IMR-90 (cell line): ENCODE data around the gene UAP1. TPM values are rescaled to one million over a fixed set of nuclear protein-coding genes. Genes with fewer than 3 reads are reported as not detected.

Source experiments
- ATAC-seq: fragments of 200-7000 bp; cut with Tn5 transposase; 2 replicates; pipeline ENCODE4 v1.9.1; 2020; ENCODE audit warnings: low read depth, mild to moderate bottlenecking, moderate library complexity
- BruUV-seq: library from RNA; stranded (reverse); fragments of 400-500 nt; replicated peaks from 2 replicates; lab custom pipeline; 2021; lab: Mats Ljungman, UMichigan
- CTCF ChIA-PET: fragments of 300-600 bp; formaldehyde crosslinking; extraction: SDS; loops from one replicate; lab custom pipeline; 2021; ENCODE audit warnings: antibody characterized with exemption; lab: Yijun Ruan, JAX
- POLR2A ChIA-PET: fragments of 300-600 bp; sonication (Branson Sonifier 250); formaldehyde crosslinking; loops from one replicate; lab custom pipeline; 2022; ENCODE audit warnings: antibody characterized with exemption; ENCODE audit not compliant: unreplicated experiment; lab: Charles Lee
- DNase-seq: peaks from one replicate; pipeline ENCODE4 v3.0.0; 2013
- H2AFZ ChIP-seq: replicated peaks from 2 replicates; pipeline ENCODE3; 2013; ENCODE audit warnings: low read length, mild to moderate bottlenecking; ENCODE audit not compliant: poor library complexity
- H2AK5ac ChIP-seq: 2 replicates; pipeline ENCODE4 v1.6.1; 2013; ENCODE audit warnings: low read depth, low read length, inconsistent platforms
- H2AK9ac ChIP-seq: replicated peaks from 2 replicates; pipeline ENCODE3; 2013; ENCODE audit warnings: mild to moderate bottlenecking, low read depth, low read length, moderate library complexity; ENCODE audit not compliant: poor library complexity
- H2BK120ac ChIP-seq: 2 replicates; pipeline ENCODE4 v1.6.1; 2013; ENCODE audit warnings: low read depth, low read length, inconsistent platforms
- H2BK15ac ChIP-seq: 3 replicates; pipeline ENCODE4 v1.6.1; 2013; ENCODE audit warnings: low read depth, low read length, inconsistent platforms
- H2BK20ac ChIP-seq: 2 replicates; pipeline ENCODE4 v1.6.1; 2013; ENCODE audit warnings: low read depth, mild to moderate bottlenecking, inconsistent platforms, low read length, moderate library complexity
- H2BK5ac ChIP-seq: 2 replicates; pipeline ENCODE4 v1.6.1; 2013; ENCODE audit warnings: mild to moderate bottlenecking, low read depth, low read length, inconsistent platforms; ENCODE audit not compliant: poor library complexity, severe bottlenecking
- H3K14ac ChIP-seq: replicated peaks from 2 replicates; pipeline ENCODE4 v1.6.1; 2013; ENCODE audit warnings: low read depth, low read length, inconsistent platforms
- H3K18ac ChIP-seq: 2 replicates; pipeline ENCODE4 v1.6.1; 2013; ENCODE audit warnings: low read depth, low read length, control low read depth
- H3K23ac ChIP-seq: 2 replicates; pipeline ENCODE4 v1.6.1; 2013; ENCODE audit warnings: low read depth, low read length, inconsistent platforms
- H3K27ac ChIP-seq: 2 replicates; pipeline ENCODE4 v1.5.1; 2013; ENCODE audit warnings: mild to moderate bottlenecking, control low read depth, low read length; ENCODE audit not compliant: insufficient read depth
- H3K27me3 ChIP-seq: 2 replicates; pipeline ENCODE4 v1.6.1; 2013; ENCODE audit warnings: low read length; ENCODE audit not compliant: control insufficient read depth, insufficient read depth
- H3K36me3 ChIP-seq: 2 replicates; pipeline ENCODE4 v1.6.1; 2013; ENCODE audit warnings: low read length, mixed read lengths; ENCODE audit not compliant: control insufficient read depth, insufficient read depth
- H3K4ac ChIP-seq: 2 replicates; pipeline ENCODE4 v1.6.1; 2013; ENCODE audit warnings: low read depth, low read length, inconsistent platforms
- H3K4me1 ChIP-seq: 2 replicates; pipeline ENCODE4 v1.6.1; 2013; ENCODE audit warnings: low read length, mixed read lengths; ENCODE audit not compliant: control insufficient read depth, insufficient read depth
- H3K4me2 ChIP-seq: 2 replicates; pipeline ENCODE4 v1.6.1; 2013; ENCODE audit warnings: low read depth, mild to moderate bottlenecking, control low read depth, low read length, moderate library complexity
- H3K4me3 ChIP-seq: 2 replicates; pipeline ENCODE4 v1.5.1; 2013; ENCODE audit warnings: low read depth, mild to moderate bottlenecking, control low read depth, low read length, moderate library complexity; ENCODE audit not compliant: insufficient read depth
- H3K56ac ChIP-seq: 2 replicates; pipeline ENCODE4 v1.6.1; 2013; ENCODE audit warnings: low read length, inconsistent platforms; ENCODE audit not compliant: insufficient read depth; ENCODE audit errors: extremely low read depth
- H3K79me1 ChIP-seq, 2 experiments: 2 replicates each; pipeline ENCODE4 v1.6.1; 2013; ENCODE audit warnings: low read length in 2 of 2, inconsistent platforms in 1 of 2, low read depth in 1 of 2
- H3K9ac ChIP-seq: 2 replicates; pipeline ENCODE4 v1.6.1; 2013; ENCODE audit warnings: low read depth, low read length, control low read depth
- H3K9me1 ChIP-seq: 2 replicates; pipeline ENCODE4 v1.6.1; 2013; ENCODE audit warnings: low read length, inconsistent platforms; ENCODE audit not compliant: insufficient read depth
- H3K9me3 ChIP-seq: 2 replicates; pipeline ENCODE4 v1.6.1; 2013; ENCODE audit warnings: low read length; ENCODE audit not compliant: control insufficient read depth, insufficient read depth
- H4K20me1 ChIP-seq: 2 replicates; pipeline ENCODE4 v1.6.1; 2013; ENCODE audit warnings: low read length, inconsistent platforms; ENCODE audit not compliant: insufficient read depth
- H4K5ac ChIP-seq: 2 replicates; pipeline ENCODE4 v1.6.1; 2013; ENCODE audit warnings: mild to moderate bottlenecking, low read depth, low read length, control low read depth
- H4K8ac ChIP-seq, 2 experiments: 2 replicates each; pipeline ENCODE4 v1.6.1; 2013; ENCODE audit warnings: low read depth in 2 of 2, low read length in 2 of 2, control low read depth in 1 of 2, inconsistent platforms in 1 of 2
- H4K91ac ChIP-seq: 2 replicates; pipeline ENCODE4 v1.6.1; 2013; ENCODE audit warnings: low read depth, low read length, inconsistent platforms; ENCODE audit not compliant: insufficient read depth
- BHLHE40 ChIP-seq: fragments of 150-350 bp; IDR thresholded peaks from 2 replicates; pipeline ENCODE4 v1.6.1; 2016; ENCODE audit warnings: mild to moderate bottlenecking, low read depth, low read length
- CEBPB ChIP-seq: IDR thresholded peaks from 2 replicates; pipeline ENCODE4 v1.6.1; 2012; ENCODE audit warnings: low read depth, low read length, improper control_type of control experiment
- CHD1 ChIP-seq: IDR thresholded peaks from 2 replicates; pipeline ENCODE4 v1.6.1; 2012; ENCODE audit warnings: low read depth, low read length, improper control_type of control experiment
- FOS ChIP-seq: fragments of 150-350 bp; IDR thresholded peaks from 2 replicates; pipeline ENCODE4 v1.6.1; 2016; ENCODE audit warnings: low read depth, low read length
- MAFK ChIP-seq: IDR thresholded peaks from 2 replicates; pipeline ENCODE4 v1.6.1; 2012; ENCODE audit warnings: low read depth, low read length, improper control_type of control experiment
- MAZ ChIP-seq: IDR thresholded peaks from 2 replicates; pipeline ENCODE4 v1.6.1; 2012; ENCODE audit warnings: low read depth, mild to moderate bottlenecking, low read length, improper control_type of control experiment, moderate library complexity, borderline replicate concordance
- MXI1 ChIP-seq: IDR thresholded peaks from 2 replicates; pipeline ENCODE4 v1.6.1; 2012; ENCODE audit warnings: low read depth, mild to moderate bottlenecking, low read length, moderate library complexity, borderline replicate concordance
- NFE2L2 ChIP-seq: fragments of 150-350 bp; IDR thresholded peaks from 2 replicates; pipeline ENCODE4 v1.6.1; 2016; ENCODE audit warnings: low read depth, mild to moderate bottlenecking, low read length
- RAD21 ChIP-seq: IDR thresholded peaks from 2 replicates; pipeline ENCODE4 v1.6.1; 2012; ENCODE audit warnings: low read length, improper control_type of control experiment
- RFX5 ChIP-seq: IDR thresholded peaks from 2 replicates; pipeline ENCODE4 v1.8.0; 2012; ENCODE audit warnings: low read depth, mild to moderate bottlenecking, low read length, moderate library complexity
- SMC3 ChIP-seq: fragments of 150-350 bp; IDR thresholded peaks from 2 replicates; pipeline ENCODE4 v1.6.1; 2016; ENCODE audit warnings: low read depth, mild to moderate bottlenecking, antibody characterized with exemption, low read length, moderate library complexity
- WGBS, 2 experiments: methylation state at CpG; one replicate each; pipeline versions ENCODE4 v1.1.5 to v1.1.7; 2013; ENCODE audit warnings: missing lambda C conversion rate in 2 of 2; ENCODE audit not compliant: insufficient read length in 1 of 2; ENCODE audit errors: extremely low coverage in 2 of 2; 5-methylcytosine and 5-hydroxymethylcytosine counted together
- dilution Hi-C: fragments of 300-500 bp; cut with HindIII; formaldehyde crosslinking; loops from one replicate; pipeline ENCODE4 v1.14.3; 2018; ENCODE audit warnings: low sequenced_read_pairs; ENCODE audit not compliant: unreplicated experiment
- in situ Hi-C: fragments of 300-500 bp; cut with MboI; formaldehyde crosslinking; loops from 3 replicates; pipeline ENCODE4 v1.14.3; 2019; ENCODE audit warnings: low sequenced_read_pairs, inconsistent platforms, mixed read lengths
- intact Hi-C: fragments of 100-400 bp; cut with micrococcal nuclease; formaldehyde crosslinking; loops from 2 replicates; pipeline ENCODE4 v1.10.0; 2022
- polyA plus RNA-seq, 3 experiments: library from polyadenylated mRNA; depleted of rRNA; stranded (reverse); fragments of >200 nt; gene quantifications; 2 replicates each; pipeline ENCODE4 v1.2.3, GENCODE V29; 2012; ENCODE audit warnings: low replicate concordance in 1 of 3
- total RNA-seq: library from RNA; depleted of rRNA; stranded (reverse); fragments of >200 nt; gene quantifications from 2 replicates; pipeline ENCODE4 v1.2.3, GENCODE V29; 2012
- TF ChIP-seq, protein P1 (sequence below): fragments of 150-350 bp; IDR thresholded peaks from 2 replicates; pipeline ENCODE4 v1.6.1; 2017; ENCODE audit warnings: mild to moderate bottlenecking, antibody characterized with exemption, low read length, low read depth
- TF ChIP-seq, protein P2 (sequence below): conservative IDR thresholded peaks from 2 replicates; pipeline ENCODE4 v1.5.1; 2012; ENCODE audit warnings: mild to moderate bottlenecking, low read depth, low read length, improper control_type of control experiment
- TF ChIP-seq, protein P3 (sequence below): fragments of 150-350 bp; IDR thresholded peaks from 2 replicates; pipeline ENCODE4 v1.6.1; 2016; ENCODE audit warnings: low read depth, mild to moderate bottlenecking, low read length, moderate library complexity, borderline replicate concordance

Gene UAP1
- total and polyA plus RNA-seq, 2 of the 4 experiments (the other 2 are of a cell fraction) = 93.4 to 196 TPM

DNA sequence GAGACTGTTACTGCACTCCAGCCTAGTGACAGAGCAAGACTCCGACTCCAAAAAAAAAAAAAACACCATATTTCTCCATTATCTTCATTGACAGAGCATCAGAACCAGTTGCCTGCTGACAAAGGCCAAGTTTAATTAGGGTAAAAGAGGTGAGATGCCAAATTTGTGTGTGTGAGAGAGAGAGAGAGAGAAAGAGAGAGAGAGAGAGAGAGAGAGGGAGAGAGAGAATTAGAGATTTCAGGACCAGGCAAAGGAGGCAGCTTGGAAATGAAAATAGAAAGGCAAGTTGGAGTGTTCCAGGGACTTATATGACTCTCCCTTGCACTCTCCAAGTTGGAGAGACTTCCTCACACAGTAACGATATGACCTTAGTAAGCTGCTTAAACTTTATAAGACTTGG, 24.3 kb upstream of the UAP1 start:
- no peak for ATAC-seq
- H3K4me1 ChIP-seq = peaks cover 11% of the 10 kb centered on the region
- intact Hi-C loops = no loop called here

More for the DNA sequence above, 24.3 kb upstream of the UAP1 start:
- Histone ChIP-seq H4K20me1 (no peaks in the 10 kb centered on the region), H4K8ac (peak overlapping the region; percentile 51 to 66; a peak in 2 of 4 replicates), H3K27ac (no peak overlapping the region), H2BK20ac (peak overlapping the region; percentile 81), H3K56ac (no peak overlapping the region), H3K18ac (no peak overlapping the region; the same call in 1 of the 2 replicates), H3K4me2 (no peak overlapping the region), H3K79me1 (0 out of 4 replicates have a peak, but pooled peaks cover 0 to 4% of the 10 kb centered on the region in 2 experiments), H2BK120ac (peak overlapping the region; percentile 83), H4K5ac (no peak overlapping the region; the same call in 1 of the 2 replicates), H3K4me3 (no peak overlapping the region), H3K9me1 (no peaks in the 10 kb centered on the region), H3K23ac (peak overlapping the region; percentile 33), H3K36me3 (no peaks in the 10 kb centered on the region), H3K27me3 (no peaks in the 10 kb centered on the region), H2AK9ac (no peak overlapping the region), H3K9ac (no peak overlapping the region), H2BK15ac (peak overlapping the region; percentile 95; the same call in 2 of the 3 replicates), H2BK5ac (peak overlapping the region; percentile 78), H3K4ac (peak overlapping the region; percentile 19; the same call in 1 of the 2 replicates), H4K91ac (0 out of 2 replicates have a peak overlapping the region, but pooled peaks have one; percentile 10), H2AFZ (no peak overlapping the region), H3K9me3 (no peaks in the 10 kb centered on the region), H2AK5ac (no peak overlapping the region; the same call in 1 of the 2 replicates), H3K14ac (no peak overlapping the region)
- in situ Hi-C loops (no loop called here), dilution Hi-C loops (no loop called here)
- POLR2A ChIA-PET = no interaction called here
- CTCF ChIA-PET = interaction anchor here (0.6 to 1.1 kb wide), 2 partner anchors 8 to 35 kb away, joined by 3 read pairs; no protein-coding TSS in a partner anchor
- BruUV-seq = no TSS peak
- no peak for DNase-seq
- no CpG with 5 or more reads among the region's 2 CpGs for WGBS, 2 experiments
- TF ChIP-seq MAFK = no peak
- TF ChIP-seq NFE2L2 = no peak
- no peak for TF ChIP-seq SMC3
- no peak for TF ChIP-seq BHLHE40
- TF ChIP-seq MXI1 = no peak
- no peak for TF ChIP-seq RAD21
- TF ChIP-seq FOS = no peak
- TF ChIP-seq CEBPB = no peak
- TF ChIP-seq, protein P1, sequence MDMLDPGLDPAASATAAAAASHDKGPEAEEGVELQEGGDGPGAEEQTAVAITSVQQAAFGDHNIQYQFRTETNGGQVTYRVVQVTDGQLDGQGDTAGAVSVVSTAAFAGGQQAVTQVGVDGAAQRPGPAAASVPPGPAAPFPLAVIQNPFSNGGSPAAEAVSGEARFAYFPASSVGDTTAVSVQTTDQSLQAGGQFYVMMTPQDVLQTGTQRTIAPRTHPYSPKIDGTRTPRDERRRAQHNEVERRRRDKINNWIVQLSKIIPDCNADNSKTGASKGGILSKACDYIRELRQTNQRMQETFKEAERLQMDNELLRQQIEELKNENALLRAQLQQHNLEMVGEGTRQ = no peak
- TF ChIP-seq, protein P2, sequence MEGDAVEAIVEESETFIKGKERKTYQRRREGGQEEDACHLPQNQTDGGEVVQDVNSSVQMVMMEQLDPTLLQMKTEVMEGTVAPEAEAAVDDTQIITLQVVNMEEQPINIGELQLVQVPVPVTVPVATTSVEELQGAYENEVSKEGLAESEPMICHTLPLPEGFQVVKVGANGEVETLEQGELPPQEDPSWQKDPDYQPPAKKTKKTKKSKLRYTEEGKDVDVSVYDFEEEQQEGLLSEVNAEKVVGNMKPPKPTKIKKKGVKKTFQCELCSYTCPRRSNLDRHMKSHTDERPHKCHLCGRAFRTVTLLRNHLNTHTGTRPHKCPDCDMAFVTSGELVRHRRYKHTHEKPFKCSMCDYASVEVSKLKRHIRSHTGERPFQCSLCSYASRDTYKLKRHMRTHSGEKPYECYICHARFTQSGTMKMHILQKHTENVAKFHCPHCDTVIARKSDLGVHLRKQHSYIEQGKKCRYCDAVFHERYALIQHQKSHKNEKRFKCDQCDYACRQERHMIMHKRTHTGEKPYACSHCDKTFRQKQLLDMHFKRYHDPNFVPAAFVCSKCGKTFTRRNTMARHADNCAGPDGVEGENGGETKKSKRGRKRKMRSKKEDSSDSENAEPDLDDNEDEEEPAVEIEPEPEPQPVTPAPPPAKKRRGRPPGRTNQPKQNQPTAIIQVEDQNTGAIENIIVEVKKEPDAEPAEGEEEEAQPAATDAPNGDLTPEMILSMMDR = no peak
- no peak for TF ChIP-seq CHD1
- no peak for TF ChIP-seq RFX5
- no peak for TF ChIP-seq MAZ
- TF ChIP-seq, protein P3, sequence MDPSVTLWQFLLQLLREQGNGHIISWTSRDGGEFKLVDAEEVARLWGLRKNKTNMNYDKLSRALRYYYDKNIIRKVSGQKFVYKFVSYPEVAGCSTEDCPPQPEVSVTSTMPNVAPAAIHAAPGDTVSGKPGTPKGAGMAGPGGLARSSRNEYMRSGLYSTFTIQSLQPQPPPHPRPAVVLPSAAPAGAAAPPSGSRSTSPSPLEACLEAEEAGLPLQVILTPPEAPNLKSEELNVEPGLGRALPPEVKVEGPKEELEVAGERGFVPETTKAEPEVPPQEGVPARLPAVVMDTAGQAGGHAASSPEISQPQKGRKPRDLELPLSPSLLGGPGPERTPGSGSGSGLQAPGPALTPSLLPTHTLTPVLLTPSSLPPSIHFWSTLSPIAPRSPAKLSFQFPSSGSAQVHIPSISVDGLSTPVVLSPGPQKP = no peak
